Heart right ventricle (tissue), 16 donors: ENCODE data around the gene PLD4. TPM values are rescaled to one million over a fixed set of nuclear protein-coding genes. Genes with fewer than 3 reads are reported as not detected.
"Not testable (repeated sequence)": the region's sequence is repeated elsewhere in the genome, so short reads cannot be mapped to it uniquely, and the experiment has no call there.

Experiments used
- ATAC-seq, 8 donors: fragments of 200-7000 bp; cut with Tn5 transposase; one replicate each; pipeline ENCODE4 v1.9.1; 2020; ENCODE audit warnings: mild to moderate bottlenecking in 8 of 8, moderate library complexity in 8 of 8, moderate number of reproducible peaks in 1 of 8
- DNase-seq, 2 donors: peaks; one replicate each; pipeline ENCODE4 v3.0.0-alpha.2; 2020
- H3K27ac ChIP-seq, 10 donors: fragments of 200-600 bp; sonication (generic) in 2 of 10; one replicate each; pipeline versions ENCODE4 v1.5.0 to v1.8.0; 2020 to 2022; ENCODE audit warnings: mild to moderate bottlenecking in 3 of 10
- H3K27me3 ChIP-seq, 7 donors: fragments of 200-600 bp; one replicate each; pipeline ENCODE4 v1.8.0; 2021 to 2022; ENCODE audit warnings: mild to moderate bottlenecking in 2 of 7
- H3K36me3 ChIP-seq, 9 donors: fragments of 200-600 bp; sonication (generic) in 1 of 9; one replicate each; pipeline versions ENCODE4 v1.5.0 to v1.8.0; 2020 to 2022; ENCODE audit warnings: mild to moderate bottlenecking in 2 of 9
- H3K4me1 ChIP-seq, 9 donors: fragments of 200-600 bp; sonication (generic) in 1 of 9; one replicate each; pipeline versions ENCODE4 v1.5.0 to v1.8.0; 2020 to 2022; ENCODE audit warnings: mild to moderate bottlenecking in 4 of 9
- H3K4me3 ChIP-seq, 10 donors: fragments of 200-600 bp; sonication (generic) in 2 of 10; one replicate each; pipeline versions ENCODE4 v1.5.0 to v1.8.0; 2020 to 2022; ENCODE audit warnings: mild to moderate bottlenecking in 7 of 10, moderate library complexity in 2 of 10
- H3K9me3 ChIP-seq, 11 donors: fragments of 200-600 bp in 10 of 11; sonication (generic) in 2 of 11; one replicate each; pipeline versions ENCODE4 v1.5.0 to v1.8.0; 2013 to 2022; ENCODE audit warnings: mild to moderate bottlenecking in 2 of 11, control low read depth in 1 of 11, moderate library complexity in 1 of 11
- WGBS, 2 donors: extraction: QIAGEN DNeasy Blood & Tissue Kit; methylation state at CpG; one replicate each; pipeline ENCODE4 v1.1.7; 2013; ENCODE audit warnings: inconsistent platforms in 1 of 2; 5-methylcytosine and 5-hydroxymethylcytosine counted together
- intact Hi-C, 10 donors: fragments of 100-400 bp; cut with DNase I; formaldehyde crosslinking; loops; one replicate each; pipeline versions ENCODE4 v1.11.1 to v1.14.2; 2022
- polyA plus RNA-seq, 2 donors: library from polyadenylated mRNA; stranded (reverse); fragments of 200-250 nt; gene quantifications; one replicate each; pipeline ENCODE4 v1.2.3, GENCODE V29; 2013
- total RNA-seq, 10 donors: library from RNA; stranded (reverse); fragmentation: NEBNext Ultra II Directional in 3 of 10; extraction: Animal tissue kit (Norgen Biotek cat#: 25700) in 3 of 10; gene quantifications; one replicate each; pipeline versions ENCODE4 v1.2.1 to v1.2.4, GENCODE V29; 2021 to 2023
- TF ChIP-seq, protein P1 (sequence below), 9 donors: fragments of 200-600 bp; sonication (generic) in 2 of 9; IDR thresholded peaks; one replicate each; pipeline versions ENCODE4 v1.5.0 to v1.8.0; 2021 to 2022; ENCODE audit warnings: antibody characterized with exemption in 9 of 9, mild to moderate bottlenecking in 5 of 9, moderate library complexity in 1 of 9
- donor health status: Arrhythmogenic right ventricular cardiomyopathy.
- donor health status: ischemic (EF 13 %, LVEDD 7.1; RV severe dilation, severe dysfunction).
- donor health status: healthy with polysubstance abuse.
- donor health status: DM: no; HTN: yes; CAD: no.
- donor health status: DM: no; HTN: no; CAD: no.
- donor health status: ischemic (EF 25% LVEDD 6.9; RV normal size, moderate dysfunction).
- donor health status: ischemic (EF 25% LVEDD 5.7; RV mildly dilated, moderate dysfunction).
- donor health status: healthy.
- donor health status: DM: yes; HTN: yes; CAD: no.
- donor health status: Ischemic cardiomyopathy.
- donor health status: ischemic (EF 35%, LVEDD 5.7; RV mildly dilated, moderate dysfunction).
- donor health status: nonischemic (EF 11% LVEDD 7.7; RV severe dilation, severe dysfunction).
- donor health status: DM: yes; HTN: yes; CAD: no.
- donor health status: PGD.
- donor health status: ischemic (EF 29% LVEDD 5.4; RV normal size, mild dysfunction).
- donor health status: nonischemic (EF 23%, LVEDD 6.1; RV moderate dilation, normal function).

The PLD4 gene
- total and polyA plus RNA-seq, 12 donors: 0.07 to 0.91 (median 0.47) TPM; not detected in 1

DNA sequence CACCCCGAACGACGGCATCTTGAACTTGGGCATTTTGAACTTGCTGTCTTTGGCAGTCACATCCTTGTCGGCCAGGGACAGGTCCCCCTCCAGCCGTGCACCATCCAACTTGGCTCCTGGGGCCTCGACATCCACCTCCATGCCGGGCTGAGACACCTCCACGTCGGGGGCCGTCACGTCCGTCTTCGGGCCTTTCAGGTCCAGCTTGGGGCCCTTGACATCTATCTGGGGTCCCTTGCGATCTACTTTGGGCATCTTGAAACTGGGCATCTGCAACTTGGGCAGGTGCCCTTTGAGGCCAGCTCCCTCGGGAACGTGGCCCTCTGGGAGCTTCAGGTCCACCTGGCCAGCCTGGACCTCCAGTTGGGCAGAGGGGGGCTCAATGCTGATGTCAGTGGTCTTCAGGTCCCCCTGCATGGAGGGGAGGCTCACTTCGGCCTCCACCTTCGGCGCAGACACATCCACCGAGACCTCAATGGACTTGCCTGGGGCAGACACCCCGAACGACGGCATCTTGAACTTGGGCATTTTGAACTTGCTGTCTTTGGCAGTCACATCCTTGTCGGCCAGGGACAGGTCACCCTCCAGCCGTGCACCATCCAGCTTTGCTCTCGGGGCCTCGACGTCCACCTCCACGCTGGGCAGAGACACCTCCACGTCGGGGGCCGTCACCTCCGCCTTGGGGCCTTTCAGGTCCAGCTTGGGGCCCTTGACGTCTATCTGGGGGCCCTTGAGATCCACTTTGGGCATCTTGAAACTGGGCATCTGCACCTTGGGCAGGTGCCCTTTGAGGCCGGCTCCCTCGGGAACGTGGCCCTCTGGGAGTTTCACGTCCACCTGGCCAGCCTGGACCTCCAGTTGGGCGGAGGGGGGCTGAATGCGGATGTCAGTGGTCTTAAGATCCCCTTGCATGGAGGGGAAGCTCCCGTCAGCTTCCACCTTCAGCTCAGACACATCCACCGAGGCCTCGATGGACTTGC lies 21.6 kb downstream of the PLD4 start:
- ATAC-seq, H3K27ac ChIP-seq, intact Hi-C loops, DNase-seq, H3K9me3 ChIP-seq, H3K4me3 ChIP-seq, H3K4me1 ChIP-seq, H3K27me3 ChIP-seq, H3K36me3 ChIP-seq: not testable (repeated sequence)
- WGBS, 2 donors: 91 to 92% methylated on average over 39 to 40 of the region's 43 CpGs

DNA sequence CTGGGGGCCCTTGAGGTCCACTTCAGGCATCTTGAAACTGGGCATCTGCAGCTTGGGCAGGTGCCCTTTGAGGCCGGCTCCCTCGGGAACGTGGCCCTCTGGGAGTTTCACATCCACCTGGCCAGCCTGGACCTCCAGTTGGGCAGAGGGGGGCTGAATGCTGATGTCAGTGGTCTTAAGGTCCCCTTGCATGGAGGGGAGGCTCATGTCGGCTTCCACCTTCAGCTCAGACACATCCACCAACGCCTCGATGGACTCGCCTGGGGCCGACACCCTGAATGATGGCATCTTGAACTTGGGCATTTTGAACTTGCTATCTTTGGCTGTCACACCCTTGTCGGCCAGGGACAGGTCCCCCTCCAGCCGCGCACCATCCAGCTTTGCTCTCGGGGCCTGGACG lies 22.5 kb downstream of the PLD4 start:
- intact Hi-C loops, H3K4me1 ChIP-seq, DNase-seq, H3K4me3 ChIP-seq, H3K27ac ChIP-seq, H3K36me3 ChIP-seq, ATAC-seq, H3K9me3 ChIP-seq, H3K27me3 ChIP-seq: not testable (repeated sequence)
- 93 to 95% methylated on average over 13 of the region's 13 CpGs for WGBS, 2 donors

DNA sequence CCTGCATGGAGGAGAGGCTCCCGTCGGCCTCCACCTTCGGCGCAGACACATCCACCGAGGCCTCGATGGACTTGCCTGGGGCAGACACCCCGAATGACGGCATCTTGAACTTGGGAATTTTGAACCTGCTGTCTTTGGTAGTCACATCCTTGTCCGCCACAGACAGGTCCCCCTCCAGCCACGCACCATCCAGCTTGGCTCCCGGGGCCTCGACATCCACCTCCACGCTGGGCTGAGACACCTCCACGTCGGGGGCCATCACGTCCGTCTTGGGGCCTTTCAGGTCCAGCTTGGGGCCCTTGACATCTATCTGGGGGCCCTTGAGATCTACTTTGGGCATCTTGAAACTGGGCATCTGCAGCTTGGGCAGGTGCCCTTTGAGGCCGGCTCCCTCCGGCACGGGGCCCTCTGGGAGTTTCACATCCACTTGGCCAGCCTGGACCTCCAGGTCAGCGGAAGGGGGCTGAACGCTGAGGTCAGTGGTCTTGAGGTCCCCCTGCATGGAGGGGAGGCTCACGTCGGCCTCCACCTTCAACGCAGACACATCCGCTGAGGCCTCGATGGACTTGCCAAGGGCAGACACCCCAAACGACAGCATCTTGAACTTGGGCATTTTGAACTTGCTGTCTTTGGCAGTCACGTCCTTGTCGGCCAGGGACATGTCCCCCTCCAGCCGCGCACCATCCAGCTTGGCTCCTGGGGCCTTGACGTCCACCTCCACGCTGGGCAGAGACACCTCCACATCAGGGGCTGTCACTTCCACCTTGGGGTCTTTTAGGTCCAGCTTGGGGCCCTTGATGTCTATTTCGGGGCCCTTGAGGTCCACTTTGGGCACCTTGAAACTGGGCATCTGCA lies 23.4 kb downstream of the PLD4 start:
- intact Hi-C loops, H3K36me3 ChIP-seq: not testable (repeated sequence)

DNA sequence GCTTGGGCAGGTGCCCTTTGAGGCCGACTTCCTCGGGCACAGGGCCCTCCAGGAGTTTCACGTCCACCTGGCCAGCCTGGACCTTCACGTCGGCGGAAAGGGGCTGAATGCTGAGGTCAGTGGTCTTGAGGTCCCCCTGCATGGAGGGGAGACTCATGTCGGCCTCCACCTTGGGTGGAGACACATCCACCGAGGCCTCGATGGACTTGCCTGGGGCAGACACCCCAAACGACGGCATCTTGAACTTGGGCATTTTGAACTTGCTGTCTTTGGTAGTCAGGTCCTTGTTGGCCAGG lies 24.0 kb downstream of the PLD4 start:
- peak in 1 of 2 donors; percentile 4 for DNase-seq
- H3K9me3 ChIP-seq: no peaks in the 10 kb centered on the region
- H3K27ac ChIP-seq: no peak overlapping the region
- peaks cover 0 to 4% (median 0%) of the 10 kb centered on the region in 9 donors for H3K36me3 ChIP-seq
- no peaks in the 10 kb centered on the region for H3K4me1 ChIP-seq
- WGBS, 2 donors: 96% methylated on average over 6 to 11 of the region's 11 CpGs
- no peak overlapping the region for H3K4me3 ChIP-seq
- ATAC-seq: no peak
- no peaks in the 10 kb centered on the region for H3K27me3 ChIP-seq
- intact Hi-C loops: no loop called here
- TF ChIP-seq, protein P1, sequence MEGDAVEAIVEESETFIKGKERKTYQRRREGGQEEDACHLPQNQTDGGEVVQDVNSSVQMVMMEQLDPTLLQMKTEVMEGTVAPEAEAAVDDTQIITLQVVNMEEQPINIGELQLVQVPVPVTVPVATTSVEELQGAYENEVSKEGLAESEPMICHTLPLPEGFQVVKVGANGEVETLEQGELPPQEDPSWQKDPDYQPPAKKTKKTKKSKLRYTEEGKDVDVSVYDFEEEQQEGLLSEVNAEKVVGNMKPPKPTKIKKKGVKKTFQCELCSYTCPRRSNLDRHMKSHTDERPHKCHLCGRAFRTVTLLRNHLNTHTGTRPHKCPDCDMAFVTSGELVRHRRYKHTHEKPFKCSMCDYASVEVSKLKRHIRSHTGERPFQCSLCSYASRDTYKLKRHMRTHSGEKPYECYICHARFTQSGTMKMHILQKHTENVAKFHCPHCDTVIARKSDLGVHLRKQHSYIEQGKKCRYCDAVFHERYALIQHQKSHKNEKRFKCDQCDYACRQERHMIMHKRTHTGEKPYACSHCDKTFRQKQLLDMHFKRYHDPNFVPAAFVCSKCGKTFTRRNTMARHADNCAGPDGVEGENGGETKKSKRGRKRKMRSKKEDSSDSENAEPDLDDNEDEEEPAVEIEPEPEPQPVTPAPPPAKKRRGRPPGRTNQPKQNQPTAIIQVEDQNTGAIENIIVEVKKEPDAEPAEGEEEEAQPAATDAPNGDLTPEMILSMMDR (IDR thresholded peaks at IDR 0.05): no peak

More for the DNA sequence above, 23.4 kb downstream of the PLD4 start:
- not testable (repeated sequence) for H3K9me3 ChIP-seq, ATAC-seq, H3K27me3 ChIP-seq, DNase-seq, H3K4me1 ChIP-seq, H3K27ac ChIP-seq, H3K4me3 ChIP-seq
- 92 to 95% methylated on average over 35 of the region's 35 CpGs for WGBS, 2 donors

DNA sequence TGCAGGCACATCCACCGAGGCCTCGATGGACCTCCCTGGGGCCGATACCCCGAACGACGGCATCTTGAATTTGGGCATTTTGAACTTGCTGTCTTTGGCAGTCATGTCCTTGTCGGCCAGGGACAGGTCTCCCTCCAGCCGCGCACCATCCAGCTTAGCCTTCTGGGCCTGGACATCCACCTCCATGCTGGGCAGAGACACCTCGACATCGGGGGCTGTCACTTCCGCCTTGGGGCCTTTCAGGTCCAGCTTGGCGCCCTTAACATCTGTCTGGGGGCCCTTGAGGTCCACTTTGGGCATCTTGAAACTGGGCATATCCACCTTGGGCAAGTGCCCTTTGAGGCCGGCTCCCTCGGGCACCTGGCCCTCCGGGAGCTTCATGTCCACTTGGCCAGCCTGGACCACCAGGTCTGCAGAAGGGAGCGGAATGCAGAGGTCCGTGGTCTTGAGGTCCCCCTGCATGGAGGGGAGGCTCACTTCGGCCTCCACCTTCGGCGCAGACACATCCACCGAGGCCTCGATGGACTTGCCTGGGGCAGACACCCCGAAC lies 24.8 kb downstream of the PLD4 start:
- H3K4me3 ChIP-seq, H3K27me3 ChIP-seq, ATAC-seq, H3K36me3 ChIP-seq, intact Hi-C loops, DNase-seq, H3K27ac ChIP-seq, H3K9me3 ChIP-seq, H3K4me1 ChIP-seq: not testable (repeated sequence)
- WGBS, 2 donors: 95 to 96% methylated on average over 21 to 24 of the region's 24 CpGs

DNA sequence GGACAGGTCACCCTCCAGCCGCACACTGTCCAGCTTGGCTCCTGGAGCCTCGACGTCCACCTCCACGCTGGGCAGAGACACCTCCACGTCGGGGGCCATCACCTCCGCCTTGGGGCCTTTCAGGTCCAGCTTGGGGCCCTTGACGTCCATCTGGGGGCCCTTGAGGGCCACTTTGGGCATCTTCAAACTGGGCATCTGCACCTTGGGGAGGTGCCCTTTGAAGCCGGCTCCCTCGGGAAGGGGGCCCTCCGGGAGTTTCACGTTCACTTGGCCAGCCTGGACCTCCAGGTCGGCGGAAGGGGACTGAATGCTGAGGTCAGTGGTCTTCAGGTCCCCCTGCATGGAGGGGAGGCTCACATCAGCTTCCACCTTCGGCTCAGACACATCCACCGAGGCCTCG lies 25.3 kb downstream of the PLD4 start:
- 89 to 93% methylated on average over 17 of the region's 17 CpGs for WGBS, 2 donors
- ATAC-seq (no peak), DNase-seq (no peak)
- intact Hi-C loops: no loop called here
- no peaks in the 10 kb centered on the region for H3K4me1 ChIP-seq
- H3K27me3 ChIP-seq: no peaks in the 10 kb centered on the region
- peaks cover 0 to 7% (median 0%) of the 10 kb centered on the region in 9 donors for H3K36me3 ChIP-seq
- no peak overlapping the region for H3K4me3 ChIP-seq
- no peak overlapping the region for H3K27ac ChIP-seq
- no peaks in the 10 kb centered on the region for H3K9me3 ChIP-seq
- TF ChIP-seq, protein P1 (IDR thresholded peaks at IDR 0.05): no peak

DNA sequence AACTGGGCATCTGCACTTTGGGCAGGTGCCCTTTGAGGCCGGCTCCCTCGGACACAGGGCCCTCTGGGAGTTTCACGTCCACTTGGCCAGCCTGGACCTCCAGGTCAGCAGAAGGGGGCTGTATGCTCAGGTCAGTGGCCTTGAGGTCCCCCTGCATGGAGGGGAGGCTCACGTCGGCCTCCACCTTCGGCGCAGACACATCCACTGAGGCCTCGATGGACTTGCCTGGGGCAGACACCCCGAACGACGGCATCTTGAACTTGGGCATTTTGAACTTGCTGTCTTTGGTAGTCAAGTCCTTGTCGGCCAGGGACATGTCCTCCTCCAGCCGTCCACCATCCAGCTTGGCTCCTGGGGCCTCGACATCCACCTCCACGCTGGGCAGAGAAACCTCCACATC lies 26.0 kb downstream of the PLD4 start:
- H3K4me1 ChIP-seq, H3K27me3 ChIP-seq, H3K9me3 ChIP-seq, H3K4me3 ChIP-seq, intact Hi-C loops, DNase-seq, H3K27ac ChIP-seq, ATAC-seq: not testable (repeated sequence)
- peaks cover 0 to 12% (median 0%) of the 10 kb centered on the region in 9 donors for H3K36me3 ChIP-seq
- 85 to 92% methylated on average over 11 to 15 of the region's 15 CpGs for WGBS, 2 donors

DNA sequence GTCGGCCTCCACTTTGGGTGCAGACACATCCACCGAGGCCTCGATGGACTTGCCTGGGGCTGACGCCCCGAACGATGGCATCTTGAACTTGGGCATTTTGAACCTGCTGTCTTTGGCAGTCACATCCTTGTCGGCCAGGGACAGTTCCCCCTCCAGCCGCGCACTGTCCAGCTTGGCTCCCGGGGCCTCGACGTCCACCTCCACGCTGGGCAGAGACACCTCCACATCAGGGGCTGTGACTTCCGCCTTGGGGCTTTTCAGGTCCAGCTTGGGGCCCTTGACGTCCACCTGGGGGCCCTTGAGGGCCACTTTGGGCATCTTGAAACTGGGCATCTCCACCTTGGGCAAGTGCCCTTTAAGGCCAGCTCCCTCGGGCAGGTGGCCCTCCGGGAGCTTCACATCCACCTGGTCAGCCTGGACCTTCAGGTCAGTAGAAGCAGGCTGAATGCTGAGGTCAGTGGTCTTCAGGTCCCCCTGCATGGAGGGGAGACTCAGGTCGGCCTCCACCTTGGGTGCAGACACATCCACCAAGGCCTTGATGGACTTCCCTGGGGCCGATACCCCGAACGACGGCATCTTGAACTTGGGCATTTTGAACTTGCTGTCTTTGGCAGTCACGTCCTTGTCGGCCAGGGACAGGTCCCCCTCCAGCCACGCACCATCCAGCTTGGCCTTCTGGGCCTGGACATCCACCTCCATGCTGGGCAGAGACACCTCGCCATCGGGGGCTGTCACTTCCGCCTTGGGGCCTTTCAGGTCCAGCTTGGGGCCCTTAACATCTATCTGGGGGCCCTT lies 27.4 kb downstream of the PLD4 start:
- peaks cover 0 to 12% (median 0%) of the 10 kb centered on the region in 9 donors for H3K36me3 ChIP-seq
- H3K4me3 ChIP-seq, DNase-seq, H3K27ac ChIP-seq, H3K4me1 ChIP-seq, H3K9me3 ChIP-seq, H3K27me3 ChIP-seq, intact Hi-C loops, ATAC-seq: not testable (repeated sequence)
- WGBS, 2 donors: 84 to 90% methylated on average over 26 to 28 of the region's 28 CpGs
